Endothelial cell of umbilical vein (primary cell): Measurements from ENCODE around the gene ISY1. TPM values are rescaled to one million over a fixed set of nuclear protein-coding genes. Genes with fewer than 3 reads are reported as not detected.

ENCODE experiments used
- BruUV-seq: library from RNA; stranded (reverse); fragments of 400-500 nt; replicated peaks from 2 replicates; lab custom pipeline; 2021; lab: Mats Ljungman, UMichigan
- CTCF ChIA-PET: fragments of 300-600, 350-600 bp; sonication (Branson Sonifier 250); formaldehyde crosslinking; loops from one replicate; lab custom pipeline; 2021; ENCODE audit warnings: antibody characterized with exemption, inconsistent platforms; lab: Charles Lee
- POLR2A ChIA-PET: fragments of 300-600, 350-600 bp; sonication (Branson Sonifier 250); formaldehyde crosslinking; loops from one replicate; lab custom pipeline; 2021; ENCODE audit warnings: antibody characterized with exemption, inconsistent platforms; lab: Charles Lee
- DNase-seq: peaks from one replicate; pipeline ENCODE4 v3.0.0-alpha.2; 2011; ENCODE audit warnings: low read depth, low spot score
- FAIRE-seq: peaks from 2 replicates; lab custom pipeline; 2011; peaks lifted over from hg19 to GRCh38; lab: Jason Lieb, UNC
- H2AFZ ChIP-seq: 2 replicates; pipeline ENCODE4 v1.6.0; 2012; ENCODE audit warnings: low read depth, low read length, control low read depth, inconsistent platforms
- H3K27ac ChIP-seq: 2 replicates; pipeline ENCODE4 v1.5.1; 2011; ENCODE audit warnings: low read depth, mild to moderate bottlenecking, control low read depth, low read length, moderate library complexity; ENCODE audit not compliant: insufficient read depth
- H3K27me3 ChIP-seq, 2 experiments: 2 replicates each; pipeline versions ENCODE4 v1.6.0 to v1.6.1; 2011; ENCODE audit warnings: low read length in 2 of 2, mixed read lengths in 1 of 2; ENCODE audit not compliant: control insufficient read depth in 2 of 2, insufficient read depth in 2 of 2
- H3K36me3 ChIP-seq, 2 experiments: 2 replicates in 1 of 2; 3 replicates in 1 of 2; pipeline ENCODE4 v1.5.1; 2011; ENCODE audit warnings: low read length in 2 of 2, mild to moderate bottlenecking in 1 of 2, moderate library complexity in 1 of 2; ENCODE audit not compliant: control insufficient read depth in 2 of 2, insufficient read depth in 2 of 2; ENCODE audit errors: extremely low read depth in 1 of 2
- H3K4me1 ChIP-seq: 3 replicates; pipeline ENCODE4 v1.5.1; 2011; ENCODE audit warnings: mild to moderate bottlenecking, low read length; ENCODE audit not compliant: control insufficient read depth, insufficient read depth; ENCODE audit errors: extremely low read depth
- H3K4me2 ChIP-seq: 2 replicates; pipeline ENCODE4 v1.6.1; 2011; ENCODE audit warnings: low read length, control low read depth, mixed read lengths; ENCODE audit not compliant: insufficient read depth
- H3K4me3 ChIP-seq, 3 experiments: fragments of 200-600 bp in 1 of 3; sonication (generic), shearing (Covaris generic) in 1 of 3; replicated peaks in 1 of 3; 2 replicates each; pipeline ENCODE4 v1.5.1; 2011 to 2016; ENCODE audit warnings: control low read depth in 3 of 3, low read length in 3 of 3, mild to moderate bottlenecking in 2 of 3, inconsistent platforms in 1 of 3, low read depth in 1 of 3, moderate library complexity in 1 of 3; ENCODE audit not compliant: insufficient read depth in 1 of 3
- H3K79me2 ChIP-seq: 2 replicates; pipeline ENCODE4 v1.6.0; 2012; ENCODE audit warnings: low read length, inconsistent platforms; ENCODE audit not compliant: control insufficient read depth, insufficient read depth
- H3K9ac ChIP-seq: replicated peaks from 2 replicates; pipeline ENCODE3; 2011; ENCODE audit warnings: low read length, control low read depth; ENCODE audit not compliant: insufficient read depth; ENCODE audit errors: extremely low read depth
- H3K9me1 ChIP-seq: replicated peaks from 3 replicates; pipeline ENCODE4 v1.6.0; 2011; ENCODE audit warnings: mild to moderate bottlenecking, low read length; ENCODE audit not compliant: control insufficient read depth, insufficient read depth; ENCODE audit errors: extremely low read depth
- H3K9me3 ChIP-seq: replicated peaks from 2 replicates; pipeline ENCODE4 v1.5.1; 2012; ENCODE audit warnings: low read length, inconsistent platforms; ENCODE audit not compliant: control insufficient read depth, insufficient read depth
- H4K20me1 ChIP-seq: replicated peaks from 2 replicates; pipeline ENCODE3; 2011; ENCODE audit warnings: mild to moderate bottlenecking, low read length; ENCODE audit not compliant: control insufficient read depth, insufficient read depth; ENCODE audit errors: extremely low read depth
- CTCF ChIP-seq, 2 donors: IDR thresholded peaks; 1 replicate in 1 of 2; 2 replicates in 1 of 2; pipeline ENCODE4 v1.5.1; 2011; ENCODE audit warnings: low read length in 2 of 2, mild to moderate bottlenecking in 2 of 2, moderate library complexity in 2 of 2, control low read depth in 1 of 2, inconsistent platforms in 1 of 2, low read depth in 1 of 2; ENCODE audit not compliant: insufficient read depth in 1 of 2; ENCODE audit errors: extremely low read depth in 1 of 2
- EZH2 ChIP-seq: IDR thresholded peaks from 2 replicates; pipeline ENCODE4 v1.6.1; 2012; ENCODE audit warnings: borderline replicate concordance, low read depth, mild to moderate bottlenecking, moderate library complexity, low read length, inconsistent platforms; ENCODE audit not compliant: severe bottlenecking
- FOS ChIP-seq: IDR thresholded peaks from 2 replicates; pipeline ENCODE4 v1.6.1; 2011; ENCODE audit warnings: mild to moderate bottlenecking, low read length, moderate library complexity, borderline replicate concordance; ENCODE audit not compliant: insufficient read depth
- GATA2 ChIP-seq: IDR thresholded peaks from 2 replicates; pipeline ENCODE4 v1.7.0; 2011; ENCODE audit warnings: low read depth, mild to moderate bottlenecking, moderate library complexity, mixed read lengths, low read length; ENCODE audit not compliant: insufficient read length, insufficient read depth
- JUN ChIP-seq: IDR thresholded peaks from 2 replicates; pipeline ENCODE4 v1.6.1; 2011; ENCODE audit warnings: borderline replicate concordance, low read depth; ENCODE audit not compliant: insufficient read length, insufficient read depth
- MYC ChIP-seq: IDR thresholded peaks from one replicate; pipeline ENCODE4 v1.6.1; 2011; ENCODE audit warnings: mild to moderate bottlenecking, low read depth, low read length
- POLR2A ChIP-seq: IDR thresholded peaks from 2 replicates; pipeline ENCODE4 v1.6.1; 2012; ENCODE audit warnings: low read depth, mild to moderate bottlenecking, control low read depth, low read length
- POLR2AphosphoS5 ChIP-seq: IDR thresholded peaks from 2 replicates; pipeline ENCODE4 v1.6.1; 2012; ENCODE audit warnings: low read depth, mild to moderate bottlenecking, control low read depth, low read length, moderate library complexity; ENCODE audit not compliant: insufficient read depth
- dilution Hi-C: fragments of 300-500 bp; cut with MboI; formaldehyde crosslinking; loops from one replicate; pipeline ENCODE4 v1.15.0; 2019; ENCODE audit warnings: low sequenced_read_pairs; ENCODE audit not compliant: extremely low pct_ligation_motif_present
- intact Hi-C: fragments of 100-400 bp; cut with micrococcal nuclease; formaldehyde crosslinking; loops from one replicate; pipeline ENCODE4 v1.10.0; 2022
- polyA plus RNA-seq, 4 experiments: library from polyadenylated mRNA; depleted of rRNA in 3 of 4; stranded (reverse) in 3 of 4; unstranded in 1 of 4; fragments of >200 nt; gene quantifications; 2 replicates each; pipeline versions ENCODE4 v1.2.1 to v1.2.3, GENCODE V29; 2011 to 2012; ENCODE audit warnings: missing spikeins in 1 of 4
- total RNA-seq: library from RNA; stranded (reverse); gene quantifications from 2 replicates; pipeline ENCODE4 v1.2.3, GENCODE V29; 2021
- TF ChIP-seq, protein P1 (sequence below): IDR thresholded peaks from 2 replicates; pipeline ENCODE4 v1.6.1; 2011; ENCODE audit not compliant: insufficient read depth, insufficient read length

Gene ISY1
- total and polyA plus RNA-seq, 2 donors (not counting 3 experiments of a cell fraction or from before 2014, with no cell fraction given), result 50.7 to 59.4 TPM

GRCh38 chr3:129087138-129087702 is 73.6 kb downstream of the ISY1 start:
- no TSS peak for BruUV-seq
- Histone ChIP-seq H3K27me3 (no peaks in the 10 kb centered on the region), H3K4me2 (no peak overlapping the region), H3K9me3 (no peaks in the 10 kb centered on the region), H2AFZ (no peak overlapping the region), H3K4me1 (peaks cover 3% of the 10 kb centered on the region), H3K27ac (peak overlapping the region; percentile 11), H3K36me3 (peaks cover 0 to under 1% of the 10 kb centered on the region in 2 experiments), H3K4me3 (no peak overlapping the region), H4K20me1 (no peaks in the 10 kb centered on the region), H3K79me2 (no peaks in the 10 kb centered on the region), H3K9me1 (no peaks in the 10 kb centered on the region), H3K9ac (no peak overlapping the region)
- POLR2A ChIA-PET, result interaction anchor here (0.7 kb wide), 1 partner anchor 34 kb away, joined by 6 read pairs; no protein-coding TSS in a partner anchor
- intact Hi-C loops (loop anchor here (2.0 kb wide), 1 partner anchor 116 kb away; no protein-coding TSS in a partner anchor), dilution Hi-C loops (no loop called here)
- FAIRE-seq (no peak), DNase-seq (peak; percentile 57)
- CTCF ChIA-PET, result interaction anchor here (0.7 to 1.3 kb wide), 4 partner anchors 34 to 117 kb away, joined by 3 to 13 read pairs (median 6); no protein-coding TSS in a partner anchor
- TF ChIP-seq POLR2AphosphoS5, result no peak
- no peak for TF ChIP-seq MYC
- TF ChIP-seq, protein P1, sequence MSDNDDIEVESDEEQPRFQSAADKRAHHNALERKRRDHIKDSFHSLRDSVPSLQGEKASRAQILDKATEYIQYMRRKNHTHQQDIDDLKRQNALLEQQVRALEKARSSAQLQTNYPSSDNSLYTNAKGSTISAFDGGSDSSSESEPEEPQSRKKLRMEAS, result no peak
- no peak for TF ChIP-seq CTCF (IDR thresholded peaks at IDR 0.05; ENCODE audit: extremely low read depth in 1 of 2, insufficient read depth in 1 of 2, low read depth in 1 of 2, low read length in 2 of 2)
- TF ChIP-seq JUN, result no peak
- no peak for TF ChIP-seq FOS
- no peak for TF ChIP-seq GATA2
- no peak for TF ChIP-seq POLR2A
- no peak for TF ChIP-seq EZH2
